T-helper 1 cell (primary cell): ENCODE measurements around the gene NPY1R.
A peak's percentile ranks its signal among the peaks of the same experiment; 100 is the strongest.

Source experiments
- DNase-seq, 5 donors: peaks; one replicate each; pipeline ENCODE4 v3.0.0-alpha.2; 2012 to 2020
- total RNA-seq, 4 donors: gene quantifications; one replicate each; lab custom pipeline; 2026; lab: John Stamatoyannopoulos, UW

The NPY1R gene
- 0 reads per million in 4 donors for total RNA-seq

- DNase-seq: peak in 1 of 5 donors; percentile 29
Measured at GRCh38 chr4:163332526-163333406, at the start of gene NPY1R. Gene NPY1R, minus strand, starts transcription at chr4:163332596. Its CDS starts 6,042 bp downstream, at chr4:163326554.

DNA sequence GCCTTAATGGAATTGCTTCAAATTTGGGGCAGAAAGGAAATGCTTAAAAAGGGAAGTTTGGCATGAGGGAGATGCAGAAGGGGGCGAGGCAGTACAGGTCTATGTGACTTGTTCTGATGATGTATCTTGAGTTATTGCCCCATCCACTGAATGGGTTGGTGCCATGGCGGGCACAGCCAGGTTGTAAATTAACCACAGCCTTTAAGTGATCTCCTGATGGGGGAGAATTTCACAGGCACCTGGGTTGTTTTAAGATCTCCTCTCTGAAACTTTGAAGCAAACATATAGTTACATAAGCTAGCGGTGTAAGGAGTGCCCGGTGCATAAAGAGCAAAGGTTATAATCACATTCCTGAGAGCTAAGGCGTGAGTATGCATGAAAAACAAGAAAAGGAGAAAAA, 48.3 kb upstream of the NPY1R start:
- no peak for DNase-seq

GRCh38 chr4:163378661-163379060, 46.3 kb upstream of the NPY1R start:
- DNase-seq: no peak

- no peak for DNase-seq
Measured at GRCh38 chr4:163372029-163372428, 39.6 kb upstream of the NPY1R start.

GRCh38 chr4:163367651-163368050, 35.3 kb upstream of the NPY1R start:
- no peak for DNase-seq

- no peak for DNase-seq
Measured at GRCh38 chr4:163356104-163356503, 23.7 kb upstream of the NPY1R start.

- no peak for DNase-seq
Measured at GRCh38 chr4:163353054-163353453, 20.7 kb upstream of the NPY1R start.

DNA sequence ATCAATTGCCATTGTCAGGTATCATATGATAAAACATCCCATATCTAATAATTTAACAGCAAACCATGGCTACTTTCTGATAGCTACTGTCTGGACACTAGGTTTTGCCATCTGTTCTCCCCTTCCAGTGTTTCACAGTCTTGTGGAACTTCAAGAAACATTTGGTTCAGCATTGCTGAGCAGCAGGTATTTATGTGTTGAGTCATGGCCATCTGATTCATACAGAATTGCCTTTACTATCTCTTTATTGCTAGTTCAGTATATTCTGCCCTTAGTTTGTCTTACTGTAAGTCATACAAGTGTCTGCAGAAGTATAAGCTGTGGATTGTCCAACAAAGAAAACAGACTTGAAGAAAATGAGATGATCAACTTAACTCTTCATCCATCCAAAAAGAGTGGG, 18.3 kb upstream of the NPY1R start:
- DNase-seq: no peak

GRCh38 chr4:163344147-163345125, 12.0 kb upstream of the NPY1R start:
- DNase-seq: no peak

GRCh38 chr4:163343604-163344146, 11.3 kb upstream of the NPY1R start, which contains the start of gene NPY5R:
Gene NPY5R, plus strand, starts transcription at chr4:163343892. Its CDS starts 6,382 bp downstream, at chr4:163350274.
- no peak for DNase-seq

- no peak for DNase-seq
Measured at GRCh38 chr4:163335384-163335783, 3.0 kb upstream of the NPY1R start.

DNA sequence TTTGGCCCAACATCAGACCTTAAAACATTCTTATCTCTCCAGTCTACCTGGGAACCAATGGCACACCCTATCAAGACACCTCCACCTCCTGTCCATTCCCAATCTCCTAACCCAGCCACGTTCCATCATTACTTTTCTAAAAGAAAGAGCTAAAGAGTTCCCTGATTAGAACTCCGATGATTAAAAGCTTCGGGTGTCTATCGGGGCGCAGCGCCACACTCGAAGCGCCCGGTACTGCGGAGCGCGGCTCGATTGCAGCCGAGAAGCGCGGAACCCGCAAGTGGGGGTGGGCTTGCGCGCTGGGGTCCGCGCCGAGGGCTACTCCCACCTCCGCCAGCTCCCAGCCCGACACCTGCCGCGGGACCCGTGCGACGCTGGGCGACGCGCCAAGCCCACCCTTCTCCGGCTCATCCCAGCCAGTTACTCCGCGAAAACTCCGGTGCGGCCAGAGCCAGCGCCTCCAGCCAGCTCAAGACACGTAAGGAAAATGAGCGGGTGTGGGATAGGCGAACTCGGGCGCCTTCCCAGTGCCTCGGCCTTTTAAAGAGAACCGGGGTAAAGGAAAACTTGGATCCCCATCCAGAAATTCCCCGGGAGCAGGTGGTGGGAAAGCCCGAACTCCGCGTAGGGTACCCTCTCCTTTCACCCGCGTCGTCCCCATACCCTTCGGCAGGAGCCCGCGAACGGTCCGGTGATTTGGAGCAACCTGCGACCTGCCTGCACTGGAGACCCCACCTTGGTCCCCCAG, 593 bp downstream of the NPY1R start:
- no peak for DNase-seq

DNA sequence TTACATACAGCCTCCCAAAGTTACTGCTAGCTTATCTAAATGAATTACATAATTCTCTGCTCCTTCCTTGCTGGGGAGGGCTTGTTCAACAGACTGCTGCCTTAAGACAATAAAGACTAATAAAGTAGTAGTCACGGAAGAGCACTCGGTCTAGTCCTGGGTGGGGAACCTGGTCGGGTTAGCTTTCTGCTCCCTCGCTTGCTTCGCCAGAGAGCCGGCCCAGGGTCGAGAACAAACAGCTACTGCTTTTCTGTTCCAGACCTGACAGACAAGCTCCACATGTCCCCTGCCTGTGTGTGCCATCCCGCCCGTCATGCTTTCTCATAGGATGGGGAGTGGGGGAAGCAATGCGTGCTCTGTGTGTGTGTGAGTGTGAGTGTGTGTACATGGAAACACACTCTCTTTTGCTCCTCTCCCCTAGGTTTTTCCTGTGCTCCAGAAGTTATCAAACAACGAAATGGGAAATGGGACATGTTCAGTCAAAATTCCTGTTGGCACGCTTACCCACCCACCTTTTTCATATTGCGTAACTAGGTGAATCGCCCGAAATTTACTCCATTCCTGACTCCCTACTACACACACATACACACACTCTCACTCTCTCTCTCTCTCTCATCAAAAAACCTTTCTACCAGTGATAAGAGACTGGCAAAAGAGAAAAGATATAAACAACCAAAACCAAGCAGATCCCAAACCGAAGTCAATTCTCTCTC, 1.3 kb downstream of the NPY1R start:
- DNase-seq: no peak

DNA sequence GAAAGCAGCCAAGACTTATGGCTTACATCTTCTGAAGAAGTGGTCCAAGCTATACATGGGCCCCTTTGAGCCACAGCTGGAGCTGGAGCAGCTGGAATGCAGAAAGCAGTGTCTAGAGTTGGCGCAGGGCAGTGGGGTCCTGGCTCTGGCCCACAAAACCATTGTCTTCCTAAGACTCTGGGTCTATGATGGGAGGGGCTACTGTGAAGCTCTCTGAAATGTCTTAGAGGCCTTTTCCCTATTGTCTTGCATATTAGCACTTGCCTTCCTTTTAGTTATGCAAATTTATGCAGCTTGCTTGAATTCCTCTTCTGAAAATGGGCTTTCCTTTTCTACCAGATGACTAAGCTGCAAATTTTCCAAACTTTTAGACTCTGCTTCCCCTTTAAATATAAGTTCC, 15.3 kb downstream of the NPY1R start:
- DNase-seq: no peak

GRCh38 chr4:163309466-163309865, 22.9 kb downstream of the NPY1R start:
- DNase-seq: no peak

- DNase-seq: no peak
Measured at GRCh38 chr4:163303069-163303468, 29.3 kb downstream of the NPY1R start.

- DNase-seq: no peak
Measured at GRCh38 chr4:163300445-163300844, 32.0 kb downstream of the NPY1R start.

- DNase-seq: no peak
Measured at GRCh38 chr4:163295138-163295537, 37.3 kb downstream of the NPY1R start.

DNA sequence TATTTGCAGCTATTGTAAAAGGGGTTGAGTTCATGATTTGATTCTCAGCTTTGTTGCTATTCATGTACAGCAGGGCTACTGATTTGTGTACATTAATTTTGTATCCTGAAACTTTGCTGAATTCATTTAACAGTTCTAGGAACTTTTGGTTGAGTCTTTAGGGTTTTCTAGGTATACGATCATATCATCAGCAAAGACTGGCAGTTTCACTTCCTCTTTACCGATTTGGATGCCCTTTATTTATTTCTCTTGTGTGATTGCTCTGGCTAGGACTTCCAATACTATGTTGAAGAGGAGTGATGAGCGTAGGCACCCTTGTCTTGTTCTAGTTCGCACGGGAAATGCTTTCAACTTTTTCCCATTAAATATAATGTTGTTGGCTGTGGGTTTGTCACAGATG, 48.1 kb downstream of the NPY1R start:
- DNase-seq: peak in 1 of 5 donors; percentile 4

- no peak for DNase-seq
Measured at GRCh38 chr4:163280703-163281519, 51.5 kb downstream of the NPY1R start.

- DNase-seq: no peak
Measured at GRCh38 chr4:163279713-163280112, 52.7 kb downstream of the NPY1R start.
